ENCODE results near the gene GOLGA6L10. TPM values are rescaled to one million over a fixed set of nuclear protein-coding genes. Genes with fewer than 3 reads are reported as not detected.
"Not testable (repeated sequence)": the region's sequence is repeated elsewhere in the genome, so short reads cannot be mapped to it uniquely, and the experiment has no call there.

Gene GOLGA6L10
- polyA plus RNA-seq, 3 donors from 2014 or later: 0.21 TPM; not detected in 2

GRCh38 chr15:82364548-82364947 lies 15.3 kb upstream of the GOLGA6L10 start:
- not testable (repeated sequence) for H3K9me3 Mint-ChIP-seq; DNase-seq; H3K27ac Mint-ChIP-seq; H3K4me1 Mint-ChIP-seq; H3K36me3 Mint-ChIP-seq; H3K4me3 Mint-ChIP-seq; H3K27me3 Mint-ChIP-seq (ENCODE audit: low read depth in 3 of 3)

DNA sequence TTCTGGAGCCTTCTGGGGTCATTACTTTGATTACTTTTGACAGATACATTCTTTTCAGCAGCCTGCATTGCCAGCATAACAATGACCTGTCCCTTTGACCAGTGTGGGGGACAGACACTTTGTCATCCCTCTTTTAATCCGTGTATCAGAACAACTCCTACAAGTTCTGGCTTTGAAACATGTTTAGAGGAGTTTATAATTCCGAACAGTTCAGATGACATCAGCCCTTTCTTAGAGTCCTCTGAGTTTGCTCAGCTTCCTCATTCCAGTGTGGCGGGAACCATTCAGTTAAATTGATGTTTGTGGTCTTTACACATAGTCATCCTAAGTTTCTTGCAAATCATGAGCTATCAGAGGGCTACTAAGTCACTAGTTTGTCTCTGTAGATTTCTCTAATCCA lies 13.5 kb upstream of the GOLGA6L10 start:
- not testable (repeated sequence) for H3K4me3 Mint-ChIP-seq; H3K36me3 Mint-ChIP-seq; H3K27ac Mint-ChIP-seq; DNase-seq; H3K9me3 Mint-ChIP-seq; H3K27me3 Mint-ChIP-seq (ENCODE audit: low read depth in 3 of 3); H3K4me1 Mint-ChIP-seq

DNA sequence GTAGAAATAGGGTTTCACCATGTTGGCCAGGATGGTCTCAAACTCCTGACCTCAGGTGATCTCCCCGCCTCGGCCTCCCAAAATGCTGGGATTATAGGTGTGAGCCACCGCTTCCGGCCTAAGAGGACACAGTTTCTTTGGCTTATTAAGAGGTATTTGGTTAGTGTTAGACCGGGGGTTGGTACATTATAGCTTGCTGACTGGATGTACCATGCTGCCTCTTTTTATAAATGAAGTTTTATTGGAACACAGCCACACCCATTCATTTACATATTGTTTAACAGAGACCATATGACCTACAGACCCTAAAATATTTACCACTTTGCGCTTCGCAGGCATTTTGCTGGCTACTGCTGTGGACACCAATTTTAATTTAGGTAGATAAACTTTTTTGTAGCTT lies 11.3 kb upstream of the GOLGA6L10 start:
- H3K9me3 Mint-ChIP-seq: not testable (repeated sequence)

DNA sequence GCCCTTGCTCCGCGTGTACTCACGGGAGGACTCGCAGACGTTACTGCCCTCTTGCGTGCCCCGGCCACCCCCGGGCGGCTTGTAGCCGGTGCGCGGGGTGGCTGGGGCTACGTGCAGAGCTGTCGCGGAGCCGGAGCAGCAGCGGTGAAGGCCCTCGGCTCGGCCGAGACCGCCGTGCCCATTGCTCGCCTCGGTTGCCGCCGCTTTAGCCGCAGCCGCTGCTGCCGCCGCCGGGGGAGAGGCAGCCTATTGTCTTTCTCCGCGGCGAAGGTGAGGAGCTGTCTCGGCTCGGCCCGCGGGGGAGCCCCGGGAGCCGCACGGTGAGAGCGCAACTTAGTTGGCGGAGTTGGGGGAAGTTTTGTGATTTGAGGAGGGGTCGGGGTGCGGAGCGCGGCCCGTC lies 5.8 kb upstream of the GOLGA6L10 start:
- not testable (repeated sequence) for H3K9me3 Mint-ChIP-seq; H3K4me3 Mint-ChIP-seq; H3K27me3 Mint-ChIP-seq (ENCODE audit: low read depth in 3 of 3); H3K4me1 Mint-ChIP-seq; H3K27ac Mint-ChIP-seq; H3K36me3 Mint-ChIP-seq
- peak; percentile 28 to 39 (median 30) for DNase-seq

More for the DNA sequence above, 11.3 kb upstream of the GOLGA6L10 start:
- H3K4me3 Mint-ChIP-seq; DNase-seq; H3K36me3 Mint-ChIP-seq; H3K27me3 Mint-ChIP-seq (ENCODE audit: low read depth in 3 of 3); H3K4me1 Mint-ChIP-seq; H3K27ac Mint-ChIP-seq: not testable (repeated sequence)

GRCh38 chr15:82354546-82354945 lies 5.3 kb upstream of the GOLGA6L10 start:
- H3K4me3 Mint-ChIP-seq; H3K9me3 Mint-ChIP-seq; H3K27ac Mint-ChIP-seq; H3K27me3 Mint-ChIP-seq (ENCODE audit: low read depth in 3 of 3); H3K36me3 Mint-ChIP-seq; H3K4me1 Mint-ChIP-seq: not testable (repeated sequence)
- DNase-seq: peak; percentile 32 to 63 (median 56)

GRCh38 chr15:82347645-82348044 lies 1.6 kb downstream of the GOLGA6L10 start:
- not testable (repeated sequence) for H3K27ac Mint-ChIP-seq; H3K9me3 Mint-ChIP-seq; DNase-seq; H3K36me3 Mint-ChIP-seq; H3K4me1 Mint-ChIP-seq; H3K27me3 Mint-ChIP-seq (ENCODE audit: low read depth in 3 of 3); H3K4me3 Mint-ChIP-seq

GRCh38 chr15:82345176-82345575 lies 4.1 kb downstream of the GOLGA6L10 start:
- not testable (repeated sequence) for H3K4me3 Mint-ChIP-seq; H3K36me3 Mint-ChIP-seq; H3K9me3 Mint-ChIP-seq; H3K27me3 Mint-ChIP-seq (ENCODE audit: low read depth in 3 of 3); H3K4me1 Mint-ChIP-seq; H3K27ac Mint-ChIP-seq; DNase-seq

DNA sequence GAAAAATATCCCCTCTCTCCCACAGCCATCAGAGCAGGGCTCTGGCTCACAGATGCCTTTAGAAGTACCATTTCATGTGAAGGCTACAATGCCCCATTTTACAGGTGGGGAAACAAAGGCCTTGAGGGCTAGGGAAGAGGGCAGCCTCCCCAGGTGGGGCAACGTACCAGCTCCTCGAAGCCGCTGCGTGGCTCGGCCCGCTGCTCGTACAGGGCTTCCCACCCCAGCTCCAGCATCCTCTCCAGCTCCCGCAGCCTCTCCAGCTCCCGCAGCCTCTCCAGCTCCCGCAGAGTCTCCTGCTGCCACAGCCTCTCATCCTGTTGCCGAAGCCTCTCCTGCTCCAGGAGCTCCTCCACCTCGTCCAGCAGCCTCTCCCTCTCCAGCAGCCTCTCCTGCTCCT lies 4.9 kb downstream of the GOLGA6L10 start:
- not testable (repeated sequence) for DNase-seq; H3K27ac Mint-ChIP-seq; H3K36me3 Mint-ChIP-seq; H3K9me3 Mint-ChIP-seq; H3K4me1 Mint-ChIP-seq; H3K27me3 Mint-ChIP-seq (ENCODE audit: low read depth in 3 of 3); H3K4me3 Mint-ChIP-seq

DNA sequence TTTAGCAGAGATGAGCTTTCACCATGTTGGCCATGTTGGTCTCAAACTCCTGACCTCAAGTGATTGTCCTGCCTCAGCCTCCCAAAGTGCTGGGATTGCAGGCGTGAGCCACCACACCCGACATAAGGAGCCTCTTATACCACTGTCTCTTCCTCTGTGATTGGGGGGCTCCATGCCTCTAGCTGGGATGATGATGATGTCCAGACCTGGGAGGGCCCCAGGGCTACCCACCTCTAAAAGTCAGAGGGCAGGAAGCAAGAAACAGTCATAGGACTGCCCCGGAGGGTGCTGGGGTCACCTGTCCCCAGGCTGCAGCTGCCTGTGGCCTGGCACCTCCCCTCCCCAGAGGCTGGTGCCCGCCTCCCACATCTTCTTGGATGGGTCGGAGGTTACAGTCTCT lies 5.4 kb downstream of the GOLGA6L10 start:
- H3K27me3 Mint-ChIP-seq (ENCODE audit: low read depth in 3 of 3); H3K4me3 Mint-ChIP-seq; H3K27ac Mint-ChIP-seq; H3K4me1 Mint-ChIP-seq; H3K36me3 Mint-ChIP-seq; DNase-seq; H3K9me3 Mint-ChIP-seq: not testable (repeated sequence)

DNA sequence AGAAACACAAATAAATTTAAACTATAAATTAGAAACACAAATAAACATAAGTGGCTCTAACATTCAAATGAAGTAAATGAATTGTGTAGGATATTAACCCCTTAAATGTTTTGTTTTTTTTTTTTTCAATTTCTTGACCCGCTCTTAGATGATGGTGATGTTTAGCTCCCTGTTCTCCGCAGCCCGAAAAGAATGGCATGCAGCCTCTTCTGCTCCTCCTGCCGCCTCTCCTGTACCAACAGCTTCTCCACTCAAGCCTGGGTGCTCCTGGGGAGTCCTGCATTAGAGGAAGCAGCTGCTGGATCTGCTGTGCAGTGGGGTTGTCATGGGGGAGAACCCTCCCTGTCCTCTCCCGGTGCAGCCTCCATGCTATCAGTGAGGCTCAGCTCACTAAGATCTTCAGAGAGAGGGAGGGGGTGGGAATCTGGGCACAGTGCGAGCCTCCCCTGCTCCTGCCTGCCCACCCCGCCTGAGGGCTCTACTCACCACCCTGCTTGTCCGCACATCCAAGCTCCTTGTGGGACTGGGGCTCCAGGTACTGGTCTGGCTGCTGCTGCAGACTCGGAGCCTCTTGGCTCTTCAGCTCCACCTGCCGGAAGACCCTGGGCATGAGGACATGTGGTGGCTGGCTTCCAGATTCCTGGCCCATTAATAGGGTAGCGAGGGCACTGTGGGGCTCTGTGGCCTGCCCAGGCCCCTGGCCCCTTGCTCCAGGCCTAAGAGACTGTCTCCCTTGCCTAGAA lies 6.5 kb downstream of the GOLGA6L10 start:
- peak; percentile 7 to 29 (median 20) for DNase-seq
- H3K27ac Mint-ChIP-seq; H3K9me3 Mint-ChIP-seq; H3K36me3 Mint-ChIP-seq; H3K27me3 Mint-ChIP-seq (ENCODE audit: low read depth in 3 of 3); H3K4me3 Mint-ChIP-seq; H3K4me1 Mint-ChIP-seq: not testable (repeated sequence)

- not testable (repeated sequence) for H3K27me3 Mint-ChIP-seq (ENCODE audit: low read depth in 3 of 3); H3K9me3 Mint-ChIP-seq; H3K4me1 Mint-ChIP-seq; H3K36me3 Mint-ChIP-seq; DNase-seq; H3K27ac Mint-ChIP-seq; H3K4me3 Mint-ChIP-seq
Observed at GRCh38 chr15:82338573-82338972, 10.7 kb downstream of the GOLGA6L10 start.

DNA sequence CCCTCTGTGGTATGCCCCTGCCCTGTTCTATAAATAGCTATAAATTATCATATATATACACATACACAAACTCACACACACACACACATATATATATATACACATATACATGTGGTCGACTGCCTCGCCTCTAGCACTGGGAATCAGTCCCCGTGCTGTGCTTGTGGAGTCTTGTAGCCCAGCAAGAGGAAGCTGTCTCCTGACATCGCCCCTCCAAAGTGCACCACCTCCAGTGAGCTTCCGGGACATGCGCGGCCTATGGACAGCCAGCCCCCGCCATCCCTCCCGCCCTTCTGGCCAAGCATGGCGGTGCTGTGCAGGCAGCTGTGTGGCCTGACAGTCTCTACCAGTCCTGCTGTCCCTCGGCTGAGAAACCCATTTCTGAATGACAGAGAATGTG lies 11.2 kb downstream of the GOLGA6L10 start:
- not testable (repeated sequence) for DNase-seq

GRCh38 chr15:82337051-82337450 lies 12.2 kb downstream of the GOLGA6L10 start:
- DNase-seq; H3K4me1 Mint-ChIP-seq; H3K4me3 Mint-ChIP-seq; H3K36me3 Mint-ChIP-seq; H3K27ac Mint-ChIP-seq; H3K27me3 Mint-ChIP-seq (ENCODE audit: low read depth in 3 of 3); H3K9me3 Mint-ChIP-seq: not testable (repeated sequence)

More for the DNA sequence above, 11.2 kb downstream of the GOLGA6L10 start:
- not testable (repeated sequence) for H3K4me1 Mint-ChIP-seq; H3K27me3 Mint-ChIP-seq (ENCODE audit: low read depth in 3 of 3); H3K9me3 Mint-ChIP-seq; H3K36me3 Mint-ChIP-seq; H3K4me3 Mint-ChIP-seq; H3K27ac Mint-ChIP-seq

DNA sequence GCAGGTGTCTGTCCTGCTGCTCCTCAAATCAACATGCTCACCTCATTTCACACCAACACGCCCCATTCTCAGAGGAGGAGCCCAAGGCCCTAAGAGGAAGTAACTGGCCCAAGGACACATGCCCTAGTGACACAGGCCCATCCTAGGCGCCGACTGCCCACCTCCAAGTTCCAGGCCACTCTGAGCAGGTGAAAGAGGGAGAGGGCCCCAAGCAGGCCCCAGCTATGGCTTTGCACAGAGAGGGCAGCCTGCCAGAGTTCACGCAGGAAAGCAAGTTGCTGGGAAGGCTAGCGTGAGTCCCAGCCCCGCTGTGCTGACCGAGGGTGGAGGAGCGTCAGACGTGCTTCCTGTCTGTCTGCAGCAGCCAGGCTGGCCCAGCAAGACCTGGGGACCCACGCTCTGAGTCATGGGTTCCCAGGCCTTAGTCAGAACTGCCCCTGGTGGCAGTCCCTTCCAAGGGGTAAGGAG lies 13.1 kb downstream of the GOLGA6L10 start:
- not testable (repeated sequence) for DNase-seq; H3K36me3 Mint-ChIP-seq; H3K27ac Mint-ChIP-seq; H3K4me1 Mint-ChIP-seq; H3K9me3 Mint-ChIP-seq; H3K4me3 Mint-ChIP-seq; H3K27me3 Mint-ChIP-seq (ENCODE audit: low read depth in 3 of 3)

DNA sequence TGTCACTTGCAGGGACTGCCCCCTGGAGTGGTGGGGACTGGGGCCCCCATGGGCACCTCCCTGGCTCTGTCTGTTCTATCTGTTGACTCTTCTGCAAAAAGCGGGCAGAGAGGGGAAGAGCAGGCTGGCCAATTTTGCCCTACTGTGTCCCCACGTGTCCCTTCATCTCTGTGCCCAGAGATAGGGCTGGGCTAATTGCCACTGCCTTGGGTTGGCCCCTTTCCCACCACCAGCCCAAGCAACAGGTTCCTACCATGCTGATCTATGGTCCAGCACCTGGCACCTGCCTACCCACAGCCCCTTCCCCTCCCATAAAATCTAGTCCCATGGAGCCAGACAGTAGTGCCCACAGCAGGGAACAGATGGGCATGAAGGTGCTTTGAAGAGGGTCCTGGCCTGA lies 14.3 kb downstream of the GOLGA6L10 start:
- not testable (repeated sequence) for DNase-seq; H3K36me3 Mint-ChIP-seq; H3K4me1 Mint-ChIP-seq; H3K9me3 Mint-ChIP-seq; H3K27me3 Mint-ChIP-seq (ENCODE audit: low read depth in 3 of 3); H3K27ac Mint-ChIP-seq; H3K4me3 Mint-ChIP-seq

All from immature natural killer cell (primary cell).